GM21576 (cell line): Measurements from ENCODE around the gene DHFR2.
"Not testable (repeated sequence)": the region's sequence is repeated elsewhere in the genome, so short reads cannot be mapped to it uniquely, and the experiment has no call there.

Experiments
- ATAC-seq: cut with Tn5 transposase; IDR thresholded peaks from one replicate; pipeline ENCODE4 v1.9.1; 2021; ENCODE audit warnings: mild to moderate bottlenecking, moderate library complexity; ENCODE audit not compliant: unreplicated experiment

The DHFR2 gene

GRCh38 chr3:94065819-94066480, 3.2 kb upstream of the DHFR2 start:
- no peak for ATAC-seq

GRCh38 chr3:94065122-94065521, 2.4 kb upstream of the DHFR2 start:
- ATAC-seq: no peak

GRCh38 chr3:94064243-94064860, 1.6 kb upstream of the DHFR2 start:
- no peak for ATAC-seq

GRCh38 chr3:94063496-94064119, 892 bp upstream of the DHFR2 start:
- no peak for ATAC-seq

- ATAC-seq: no peak
Observed at GRCh38 chr3:94061297-94061696, 1.4 kb downstream of the DHFR2 start.

- no peak for ATAC-seq
Observed at GRCh38 chr3:94050546-94050945, 12.2 kb downstream of the DHFR2 start.

GRCh38 chr3:94049267-94049666, 13.4 kb downstream of the DHFR2 start:
- ATAC-seq: no peak

GRCh38 chr3:94046533-94046932, 16.2 kb downstream of the DHFR2 start:
- ATAC-seq: no peak

GRCh38 chr3:94044100-94044936, 18.4 kb downstream of the DHFR2 start:
- not testable (repeated sequence) for ATAC-seq

- no peak for ATAC-seq
Observed at GRCh38 chr3:94043285-94043684, 19.4 kb downstream of the DHFR2 start.

GRCh38 chr3:94036909-94037507, 25.7 kb downstream of the DHFR2 start:
- ATAC-seq: peak; percentile 88

- ATAC-seq: no peak
Observed at GRCh38 chr3:94028093-94028837, 34.5 kb downstream of the DHFR2 start, which contains the start of gene STX19. TSS of gene STX19 (minus strand) at chr3:94028597. CDS start at chr3:94015269, 13,328 bp downstream.

GRCh38 chr3:94026623-94027022, 36.1 kb downstream of the DHFR2 start:
- ATAC-seq: no peak

GRCh38 chr3:94024385-94024784, 38.3 kb downstream of the DHFR2 start:
- no peak for ATAC-seq

- no peak for ATAC-seq
Observed at GRCh38 chr3:94020293-94020692, 42.4 kb downstream of the DHFR2 start.

- no peak for ATAC-seq
Observed at GRCh38 chr3:94019659-94020058, 43.1 kb downstream of the DHFR2 start.

- ATAC-seq: no peak
Observed at GRCh38 chr3:94015025-94015424, 47.7 kb downstream of the DHFR2 start.

- no peak for ATAC-seq
Observed at GRCh38 chr3:94012185-94012584, 50.5 kb downstream of the DHFR2 start.

- no peak for ATAC-seq
Observed at GRCh38 chr3:94011233-94011711, 51.4 kb downstream of the DHFR2 start.

- no peak for ATAC-seq
Observed at GRCh38 chr3:94009608-94010007, 53.1 kb downstream of the DHFR2 start.
